T follicular helper cell (primary cell): ENCODE measurements around the gene SMAD3.

Experiments used
- DNase-seq: peaks from one replicate; pipeline ENCODE4 v3.0.0-alpha.2; 2020; ENCODE audit warnings: low read depth

The SMAD3 gene

GRCh38 chr15:67036775-67037555 lies 28.4 kb upstream of the SMAD3 start:
- no peak for DNase-seq

GRCh38 chr15:67037694-67038093 lies 27.7 kb upstream of the SMAD3 start:
- no peak for DNase-seq

GRCh38 chr15:67038736-67039135 lies 26.7 kb upstream of the SMAD3 start:
- no peak for DNase-seq

- no peak for DNase-seq
These were observed 25.9 kb upstream of the SMAD3 start for GRCh38 chr15:67039384-67040075.

- no peak for DNase-seq
These were observed 25.1 kb upstream of the SMAD3 start for GRCh38 chr15:67040277-67040676.

GRCh38 chr15:67042551-67043142 lies 22.8 kb upstream of the SMAD3 start:
- DNase-seq = no peak

GRCh38 chr15:67043939-67044771 lies 21.2 kb upstream of the SMAD3 start:
- DNase-seq = no peak

GRCh38 chr15:67047149-67047661 lies 18.2 kb upstream of the SMAD3 start:
- DNase-seq = no peak

GRCh38 chr15:67048281-67049279 lies 16.8 kb upstream of the SMAD3 start:
- DNase-seq = no peak

GRCh38 chr15:67049351-67050044 lies 15.9 kb upstream of the SMAD3 start:
- no peak for DNase-seq

GRCh38 chr15:67050062-67050461 lies 15.3 kb upstream of the SMAD3 start:
- DNase-seq = no peak

- DNase-seq = no peak
These were observed 14.8 kb upstream of the SMAD3 start for GRCh38 chr15:67050522-67051087.

GRCh38 chr15:67051088-67052045 lies 14.0 kb upstream of the SMAD3 start:
- DNase-seq = no peak

GRCh38 chr15:67054676-67055075 lies 10.7 kb upstream of the SMAD3 start:
- no peak for DNase-seq

GRCh38 chr15:67059127-67059553 lies 6.3 kb upstream of the SMAD3 start:
- DNase-seq = no peak

- no peak for DNase-seq
These were observed 3.5 kb upstream of the SMAD3 start for GRCh38 chr15:67061811-67062368.

GRCh38 chr15:67062369-67062985 lies 2.9 kb upstream of the SMAD3 start:
- no peak for DNase-seq
